NB4 (cell line): Measurements from ENCODE around the gene MTHFS.
"Not testable (repeated sequence)": the region's sequence is repeated elsewhere in the genome, so short reads cannot be mapped to it uniquely, and the experiment has no call there.

Source experiments
- DNase-seq: peaks from one replicate; pipeline ENCODE4 v3.0.0; 2010; ENCODE audit warnings: low read depth
- H3K4me3 ChIP-seq: one replicate; pipeline ENCODE4 v1.5.1; 2011; ENCODE audit warnings: mild to moderate bottlenecking, low read depth, low read length, moderate library complexity
- MYC ChIP-seq: IDR thresholded peaks from 2 replicates; pipeline ENCODE4 v1.6.1; 2011; ENCODE audit warnings: low read depth, low read length
- POLR2A ChIP-seq: IDR thresholded peaks from 2 replicates; pipeline ENCODE4 v1.6.1; 2011; ENCODE audit warnings: mild to moderate bottlenecking; ENCODE audit not compliant: insufficient read length; ENCODE audit errors: extremely low read depth
- TF ChIP-seq, protein P1 (sequence below): IDR thresholded peaks from 2 replicates; pipeline ENCODE4 v1.6.1; 2011; ENCODE audit warnings: low read depth, low read length
- TF ChIP-seq, protein P2 (sequence below): IDR thresholded peaks from one replicate; pipeline ENCODE4 v1.5.1; 2012; ENCODE audit warnings: low read depth, low read length

The MTHFS gene

DNA sequence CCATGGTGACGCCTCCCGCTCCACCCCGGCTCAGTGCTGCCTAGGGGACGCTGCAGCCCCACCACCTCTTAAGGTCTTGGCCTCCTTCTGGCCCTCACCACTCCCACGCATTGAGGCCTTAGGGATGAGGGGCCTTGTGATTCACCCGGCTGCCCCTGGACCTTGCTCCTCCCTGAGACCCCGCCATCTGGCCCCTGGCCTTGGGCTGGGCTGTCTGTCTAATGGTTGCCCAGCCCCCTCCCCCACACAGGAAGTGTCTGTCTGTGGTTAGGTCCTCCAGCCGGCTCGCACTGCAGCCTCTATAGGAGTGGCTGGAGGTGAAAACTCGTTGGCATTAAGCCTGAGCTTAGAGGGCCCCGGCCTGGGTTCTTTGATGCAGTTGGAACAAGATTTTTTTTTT lies 21.5 kb upstream of the MTHFS start:
- DNase-seq, result peak; percentile 39
- peak; percentile 28; the same call in 1 of the 2 replicates for TF ChIP-seq MYC
- TF ChIP-seq, protein P1, sequence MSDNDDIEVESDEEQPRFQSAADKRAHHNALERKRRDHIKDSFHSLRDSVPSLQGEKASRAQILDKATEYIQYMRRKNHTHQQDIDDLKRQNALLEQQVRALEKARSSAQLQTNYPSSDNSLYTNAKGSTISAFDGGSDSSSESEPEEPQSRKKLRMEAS, result peak; percentile 7; the same call in 1 of the 2 replicates
- TF ChIP-seq, protein P2, sequence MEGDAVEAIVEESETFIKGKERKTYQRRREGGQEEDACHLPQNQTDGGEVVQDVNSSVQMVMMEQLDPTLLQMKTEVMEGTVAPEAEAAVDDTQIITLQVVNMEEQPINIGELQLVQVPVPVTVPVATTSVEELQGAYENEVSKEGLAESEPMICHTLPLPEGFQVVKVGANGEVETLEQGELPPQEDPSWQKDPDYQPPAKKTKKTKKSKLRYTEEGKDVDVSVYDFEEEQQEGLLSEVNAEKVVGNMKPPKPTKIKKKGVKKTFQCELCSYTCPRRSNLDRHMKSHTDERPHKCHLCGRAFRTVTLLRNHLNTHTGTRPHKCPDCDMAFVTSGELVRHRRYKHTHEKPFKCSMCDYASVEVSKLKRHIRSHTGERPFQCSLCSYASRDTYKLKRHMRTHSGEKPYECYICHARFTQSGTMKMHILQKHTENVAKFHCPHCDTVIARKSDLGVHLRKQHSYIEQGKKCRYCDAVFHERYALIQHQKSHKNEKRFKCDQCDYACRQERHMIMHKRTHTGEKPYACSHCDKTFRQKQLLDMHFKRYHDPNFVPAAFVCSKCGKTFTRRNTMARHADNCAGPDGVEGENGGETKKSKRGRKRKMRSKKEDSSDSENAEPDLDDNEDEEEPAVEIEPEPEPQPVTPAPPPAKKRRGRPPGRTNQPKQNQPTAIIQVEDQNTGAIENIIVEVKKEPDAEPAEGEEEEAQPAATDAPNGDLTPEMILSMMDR, result no peak
- TF ChIP-seq POLR2A, result peak; percentile 14
- H3K4me3 ChIP-seq, result no peak overlapping the region

DNA sequence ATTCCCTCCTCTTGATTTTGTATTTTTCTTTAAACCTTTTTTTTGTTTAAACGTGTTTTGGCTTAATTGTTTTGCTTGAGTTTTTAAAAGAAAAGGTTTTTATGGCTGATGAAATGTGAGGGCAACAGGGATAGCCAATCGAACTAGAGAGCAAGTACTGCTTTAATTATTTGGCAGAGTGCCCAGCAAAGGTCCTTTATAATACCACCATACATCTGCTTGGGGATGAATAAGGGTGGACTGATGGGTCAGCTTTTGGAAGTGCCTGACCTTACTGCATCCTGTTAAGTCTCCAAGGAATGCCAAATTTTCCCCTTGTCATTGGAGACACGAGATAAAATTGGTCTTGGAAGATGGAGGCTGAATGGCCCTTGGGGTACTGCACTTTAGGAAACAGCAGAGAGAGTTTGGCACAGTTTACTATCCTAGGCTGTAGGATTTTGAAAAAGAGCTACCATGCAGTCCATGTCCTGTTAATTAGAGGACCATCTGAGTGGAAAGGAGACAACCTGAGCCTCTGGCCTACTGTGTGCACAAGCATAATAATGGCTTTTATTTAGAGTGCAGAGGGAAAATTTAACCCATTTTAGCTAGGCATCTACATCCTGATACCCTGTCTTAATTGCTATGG lies 19.8 kb upstream of the MTHFS start:
- DNase-seq, result no peak
- TF ChIP-seq MYC (no peak), POLR2A (no peak)
- TF ChIP-seq, protein P1, result no peak
- TF ChIP-seq, protein P2, result no peak
- H3K4me3 ChIP-seq, result no peak overlapping the region

DNA sequence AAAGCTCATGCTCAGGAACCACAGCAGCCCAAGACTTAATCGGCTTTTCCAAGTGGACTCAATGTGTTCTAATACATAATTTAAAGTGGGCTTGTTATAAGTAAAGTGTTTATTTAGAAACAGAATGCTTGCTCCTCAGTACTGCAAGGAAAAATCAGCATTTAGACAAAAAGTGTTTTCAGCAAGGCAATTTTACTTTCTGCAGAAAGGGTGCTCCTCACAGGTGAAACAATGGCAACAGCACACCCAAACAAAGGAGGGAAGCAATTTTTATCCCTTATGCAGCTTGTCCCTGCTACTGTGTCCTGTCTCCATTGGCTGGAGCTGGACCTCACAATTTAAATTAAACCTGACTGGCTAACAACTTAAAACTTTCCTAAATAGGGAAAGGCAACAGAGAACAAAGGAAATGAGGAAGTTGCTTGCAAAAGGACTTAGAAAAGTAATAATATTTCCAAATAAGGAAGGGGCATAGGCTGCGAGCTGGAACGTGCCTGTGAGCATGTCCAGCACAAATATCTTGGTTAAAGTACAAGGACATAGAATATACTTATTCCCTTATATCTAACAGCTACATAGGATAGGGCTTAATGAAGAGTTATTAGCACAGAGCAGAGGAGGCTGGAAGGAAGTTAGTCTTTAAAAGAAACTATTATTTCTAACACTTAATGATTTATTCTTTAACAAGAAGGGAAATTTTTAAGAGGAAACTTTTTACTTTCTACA lies 19.1 kb upstream of the MTHFS start:
- not testable (repeated sequence) for DNase-seq, H3K4me3 ChIP-seq

DNA sequence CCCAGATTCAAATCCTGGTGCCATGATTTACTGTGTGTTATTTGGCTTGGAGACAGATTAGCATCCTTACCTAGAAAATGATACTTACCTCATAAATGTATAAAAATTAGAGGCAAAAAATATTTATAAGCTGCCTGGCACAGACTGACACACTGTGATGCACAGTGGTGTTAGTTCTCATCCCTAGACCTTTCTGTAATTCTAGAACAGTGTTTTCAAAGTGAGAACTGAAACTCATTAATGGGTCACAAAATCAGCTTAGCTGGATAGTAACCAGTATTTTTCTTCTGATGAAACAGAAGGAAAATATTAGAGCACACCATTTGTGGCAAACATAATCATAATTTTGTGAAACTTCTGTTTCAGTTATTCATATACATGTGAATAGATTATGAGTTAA lies 17.9 kb upstream of the MTHFS start:
- TF ChIP-seq, protein P1, result no peak
- TF ChIP-seq POLR2A (no peak), MYC (no peak)
- TF ChIP-seq, protein P2, result no peak

DNA sequence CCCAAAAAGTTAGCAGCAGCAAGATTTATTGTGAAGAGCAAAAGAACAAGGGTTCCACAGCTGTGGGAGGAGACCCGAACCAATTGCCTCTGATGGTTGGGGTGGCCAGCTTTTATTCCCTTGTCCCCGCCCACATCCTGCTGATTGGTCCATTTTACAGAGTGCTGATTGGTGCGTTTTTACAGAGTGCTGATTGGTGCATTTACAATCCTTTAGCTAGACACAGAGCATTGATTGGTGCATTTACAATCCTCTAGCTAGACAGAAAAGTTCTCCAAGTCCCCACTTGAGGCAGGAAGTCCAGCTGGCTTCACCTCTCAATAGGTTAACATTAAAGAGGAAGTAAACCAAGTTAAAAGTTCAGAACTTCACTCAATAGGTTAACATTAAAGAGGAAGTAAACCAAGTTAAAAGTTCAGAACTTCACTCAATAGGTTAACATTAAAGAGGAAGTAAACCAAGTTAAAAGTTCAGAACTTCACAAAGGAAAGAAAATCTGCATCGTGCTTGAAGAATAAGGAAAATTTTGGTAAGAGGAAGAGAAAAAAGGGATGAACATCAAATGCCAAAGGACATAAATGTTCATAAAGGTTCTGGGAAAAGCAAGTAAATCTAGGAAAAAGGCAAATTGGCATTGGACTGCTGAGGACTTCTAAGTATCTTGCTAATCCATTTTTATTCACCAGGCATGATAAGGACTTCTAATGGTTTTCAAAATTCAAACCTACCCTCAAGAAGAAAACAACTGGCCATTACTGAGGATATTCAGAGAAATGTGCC lies 12.9 kb upstream of the MTHFS start:
- DNase-seq, result peak; percentile 69
- not testable (repeated sequence) for H3K4me3 ChIP-seq

More for the DNA sequence above, 17.9 kb upstream of the MTHFS start:
- no peak for DNase-seq
- no peak overlapping the region for H3K4me3 ChIP-seq

DNA sequence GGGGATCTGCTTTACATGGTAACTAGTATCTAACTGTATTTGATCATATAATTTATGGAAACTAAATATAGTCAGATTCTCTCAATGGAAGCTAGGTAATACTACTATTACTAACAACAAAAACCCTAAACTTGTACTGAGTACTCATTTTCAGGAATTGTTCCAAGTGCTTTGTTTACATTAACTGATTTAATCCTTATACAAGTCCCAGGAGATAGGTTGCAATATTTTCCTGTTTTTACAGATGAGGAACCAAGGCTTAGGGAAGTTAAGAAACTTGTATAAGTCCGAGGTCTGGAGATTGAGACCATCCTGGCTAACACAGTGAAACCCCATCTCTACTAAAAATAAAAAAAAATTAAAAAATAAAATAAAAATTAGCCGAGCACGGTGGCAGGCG lies 7.5 kb upstream of the MTHFS start:
- DNase-seq, result peak; percentile 50
- no peak overlapping the region for H3K4me3 ChIP-seq
- TF ChIP-seq, protein P1, result no peak
- TF ChIP-seq POLR2A (no peak), MYC (no peak)
- TF ChIP-seq, protein P2, result no peak
